ENCODE measurements around the gene EIF1AD.

DNA sequence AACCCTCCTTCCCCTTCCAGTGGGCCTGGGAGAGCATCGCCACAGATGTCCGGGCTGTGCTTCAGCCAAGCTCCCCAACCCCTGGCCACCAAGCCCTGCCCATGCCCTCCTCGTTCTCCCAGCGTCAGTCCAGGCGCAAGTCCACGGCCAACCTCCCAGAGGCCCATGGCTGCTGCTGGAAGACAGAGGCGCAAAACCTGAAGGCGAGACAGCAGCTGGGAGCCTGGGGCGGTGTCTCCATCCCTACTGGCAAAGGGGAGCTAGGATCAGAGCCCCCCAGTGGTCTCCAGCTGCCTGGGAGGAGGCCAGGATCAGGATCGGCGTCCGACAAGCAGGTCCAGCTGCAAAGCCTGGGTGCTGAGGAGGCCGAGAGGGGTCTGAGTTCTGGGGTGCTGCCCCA lies 54.8 kb downstream of the EIF1AD start:
- no peak for TF ChIP-seq CTCF (IDR thresholded peaks at IDR 0.05)
- TF ChIP-seq POLR2A (IDR thresholded peaks at IDR 0.05): no peak
